ENCODE measurements around the gene GRM7. TPM values are rescaled to one million over a fixed set of nuclear protein-coding genes. Genes with fewer than 3 reads are reported as not detected.

GRM7 gene
- total RNA-seq, 2 experiments from 2014 or later, result not detected

GRCh38 chr3:6857510-6857909, 3.4 kb upstream of the GRM7 start:
- TF ChIP-seq CTCF (conservative IDR thresholded peaks at IDR 0.05; ENCODE audit: low read length) (no peak), EZH2phosphoT487 (IDR thresholded peaks at IDR 0.05; ENCODE audit: borderline replicate concordance, low read depth, low read length) (no peak)
- Histone ChIP-seq H3K4me3 (ENCODE audit: low read depth, low read length, poor library complexity, severe bottlenecking) (no peak overlapping the region), H3K9me3 (ENCODE audit: low read length) (no peaks in the 10 kb centered on the region), H3K36me3 (ENCODE audit: insufficient read depth, low read length) (no peaks in the 10 kb centered on the region), H3K79me2 (ENCODE audit: insufficient read depth, low read depth, low read length) (no peaks in the 10 kb centered on the region), H4K20me1 (ENCODE audit: insufficient read depth, low read length) (no peaks in the 10 kb centered on the region), H3K4me2 (ENCODE audit: low read length) (no peak overlapping the region), H3K9me2 (ENCODE audit: insufficient read depth, low read length) (no peaks in the 10 kb centered on the region), H2AFZ (ENCODE audit: low read length) (no peak overlapping the region), H3K27ac (ENCODE audit: low read depth, low read length, poor library complexity, severe bottlenecking) (no peak overlapping the region), H3K4me1 (ENCODE audit: insufficient read depth, low read length, poor library complexity, severe bottlenecking) (no peaks in the 10 kb centered on the region)
- BruUV-seq (replicated peaks), result no TSS peak
- CTCF ChIA-PET (ENCODE audit: unreplicated experiment), result no interaction called here
- intact Hi-C loops (cut with micrococcal nuclease; ENCODE audit: unreplicated experiment), result no loop called here
- DNase-seq (ENCODE audit: low spot score), result no peak
- POLR2A ChIA-PET, result no interaction called here

- H3K9me3 ChIP-seq (ENCODE audit: low read length), result no peaks in the 10 kb centered on the region
- intact Hi-C loops (cut with micrococcal nuclease; ENCODE audit: unreplicated experiment), result no loop called here
- no peaks in the 10 kb centered on the region for H3K36me3 ChIP-seq (ENCODE audit: insufficient read depth, low read length)
- H2AFZ ChIP-seq (ENCODE audit: low read length), result no peak overlapping the region
- H3K9me2 ChIP-seq (ENCODE audit: insufficient read depth, low read length), result no peaks in the 10 kb centered on the region
- H4K20me1 ChIP-seq (ENCODE audit: insufficient read depth, low read length), result no peaks in the 10 kb centered on the region
- ChIA-PET POLR2A (no interaction called here), CTCF (ENCODE audit: unreplicated experiment) (interaction anchor here (0.5 to 0.6 kb wide), 2 partner anchors 325 to 952 kb away, joined by 3 read pairs; no protein-coding TSS in a partner anchor)
- H3K4me1 ChIP-seq (ENCODE audit: insufficient read depth, low read length, poor library complexity, severe bottlenecking), result no peaks in the 10 kb centered on the region
- no peaks in the 10 kb centered on the region for H3K79me2 ChIP-seq (ENCODE audit: insufficient read depth, low read depth, low read length)
- no peak overlapping the region for H3K4me2 ChIP-seq (ENCODE audit: low read length)
- BruUV-seq (replicated peaks), result no TSS peak
- TF ChIP-seq CTCF (conservative IDR thresholded peaks at IDR 0.05; ENCODE audit: low read length) (no peak), EZH2phosphoT487 (IDR thresholded peaks at IDR 0.05; ENCODE audit: borderline replicate concordance, low read depth, low read length) (no peak)
- no peak for DNase-seq (ENCODE audit: low spot score)
- H3K27ac ChIP-seq (ENCODE audit: low read depth, low read length, poor library complexity, severe bottlenecking), result no peak overlapping the region
- H3K4me3 ChIP-seq (ENCODE audit: low read depth, low read length, poor library complexity, severe bottlenecking), result no peak overlapping the region
Observed at GRCh38 chr3:6860149-6860953, 564 bp upstream of the GRM7 start.

- POLR2A ChIA-PET, result no interaction called here
- Histone ChIP-seq H3K9me3 (ENCODE audit: low read length) (no peaks in the 10 kb centered on the region), H2AFZ (ENCODE audit: low read length) (no peak overlapping the region), H3K36me3 (ENCODE audit: insufficient read depth, low read length) (no peaks in the 10 kb centered on the region), H3K27ac (ENCODE audit: low read depth, low read length, poor library complexity, severe bottlenecking) (no peak overlapping the region), H3K4me1 (ENCODE audit: insufficient read depth, low read length, poor library complexity, severe bottlenecking) (no peaks in the 10 kb centered on the region), H3K4me2 (ENCODE audit: low read length) (no peak overlapping the region), H3K9me2 (ENCODE audit: insufficient read depth, low read length) (no peaks in the 10 kb centered on the region), H3K4me3 (ENCODE audit: low read depth, low read length, poor library complexity, severe bottlenecking) (no peak overlapping the region), H3K79me2 (ENCODE audit: insufficient read depth, low read depth, low read length) (no peaks in the 10 kb centered on the region), H4K20me1 (ENCODE audit: insufficient read depth, low read length) (no peaks in the 10 kb centered on the region)
- BruUV-seq (replicated peaks), result no TSS peak
- no peak for DNase-seq (ENCODE audit: low spot score)
- CTCF ChIA-PET (ENCODE audit: unreplicated experiment), result no interaction called here
- TF ChIP-seq EZH2phosphoT487 (IDR thresholded peaks at IDR 0.05; ENCODE audit: borderline replicate concordance, low read depth, low read length) (no peak), CTCF (conservative IDR thresholded peaks at IDR 0.05; ENCODE audit: low read length) (no peak)
- intact Hi-C loops (cut with micrococcal nuclease; ENCODE audit: unreplicated experiment), result no loop called here
Observed at GRCh38 chr3:6861625-6862000, 698 bp downstream of the GRM7 start.
